Calu3 (cell line): ENCODE data around the gene NAALADL2. TPM values are rescaled to one million over a fixed set of nuclear protein-coding genes. Genes with fewer than 3 reads are reported as not detected.

Experiments
- BruUV-seq: library from RNA; stranded (reverse); fragments of 400-500 nt; replicated peaks from 2 replicates; lab custom pipeline; 2021; lab: Mats Ljungman, UMichigan
- CTCF ChIA-PET: fragments of 300-600 bp; sonication (Branson Sonifier 250); formaldehyde crosslinking; loops from one replicate; lab custom pipeline; 2022; ENCODE audit warnings: antibody characterized with exemption; lab: Charles Lee
- DNase-seq: peaks from one replicate; pipeline ENCODE4 v3.0.0; 2022
- H3K27ac Mint-ChIP-seq: one replicate; pipeline ENCODE4 v1.8.0; 2022; ENCODE audit warnings: mixed read lengths; ENCODE audit not compliant: unreplicated experiment
- H3K27me3 Mint-ChIP-seq: one replicate; pipeline ENCODE4 v1.8.0; 2022; ENCODE audit warnings: mixed read lengths; ENCODE audit not compliant: unreplicated experiment
- H3K36me3 Mint-ChIP-seq: one replicate; pipeline ENCODE4 v1.8.0; 2022; ENCODE audit warnings: mild to moderate bottlenecking, moderate library complexity, mixed read lengths; ENCODE audit not compliant: insufficient read depth, unreplicated experiment
- H3K4me1 Mint-ChIP-seq: one replicate; pipeline ENCODE4 v1.8.0; 2022; ENCODE audit warnings: mild to moderate bottlenecking, low read depth, mixed read lengths; ENCODE audit not compliant: unreplicated experiment
- H3K4me3 Mint-ChIP-seq: one replicate; pipeline ENCODE4 v1.8.0; 2022; ENCODE audit warnings: mild to moderate bottlenecking, low read depth, moderate library complexity, mixed read lengths; ENCODE audit not compliant: unreplicated experiment
- H3K9me3 Mint-ChIP-seq: one replicate; pipeline ENCODE4 v1.8.0; 2022; ENCODE audit warnings: low read depth, mixed read lengths; ENCODE audit not compliant: unreplicated experiment
- CTCF ChIP-seq: fragments of 200-600 bp; IDR thresholded peaks from one replicate; pipeline ENCODE4 v1.8.0; 2022; ENCODE audit warnings: antibody characterized with exemption; ENCODE audit not compliant: unreplicated experiment
- intact Hi-C: fragments of 100-400 bp; cut with micrococcal nuclease; formaldehyde crosslinking; loops from one replicate; pipeline ENCODE4 v1.10.0; 2022; ENCODE audit not compliant: unreplicated experiment
- total RNA-seq: library from RNA; stranded (reverse); gene quantifications from 2 replicates; pipeline ENCODE4 v1.2.3, GENCODE V29; 2022

Gene NAALADL2
- total RNA-seq, 1 experiment from 2014 or later = 36.9 TPM

GRCh38 chr3:175593331-175593730 lies 734.2 kb downstream of the NAALADL2 start:
- BruUV-seq = no TSS peak

GRCh38 chr3:175598740-175599139 lies 739.6 kb downstream of the NAALADL2 start:
- no TSS peak for BruUV-seq
- no peaks in the 10 kb centered on the region for H3K27me3 Mint-ChIP-seq
- TF ChIP-seq CTCF = no peak
- DNase-seq = no peak
- no peak overlapping the region for H3K27ac Mint-ChIP-seq
- H3K4me1 Mint-ChIP-seq = peaks cover 35% of the 10 kb centered on the region
- intact Hi-C loops = no loop called here
- no peaks in the 10 kb centered on the region for H3K36me3 Mint-ChIP-seq
- H3K4me3 Mint-ChIP-seq = no peak overlapping the region
- peaks cover 7% of the 10 kb centered on the region for H3K9me3 Mint-ChIP-seq
- CTCF ChIA-PET = interaction anchor here (0.7 kb wide), 1 partner anchor 392 kb away, joined by 4 read pairs; no protein-coding TSS in a partner anchor

More at GRCh38 chr3:175593331-175593730, 734.2 kb downstream of the NAALADL2 start:
- peaks cover 9% of the 10 kb centered on the region for H3K4me1 Mint-ChIP-seq
- TF ChIP-seq CTCF = no peak
- H3K27ac Mint-ChIP-seq = no peak overlapping the region
- no peak overlapping the region for H3K4me3 Mint-ChIP-seq
- CTCF ChIA-PET = no interaction called here
- DNase-seq = no peak
- intact Hi-C loops = no loop called here
- peaks cover 10% of the 10 kb centered on the region for H3K9me3 Mint-ChIP-seq
- no peaks in the 10 kb centered on the region for H3K36me3 Mint-ChIP-seq
- H3K27me3 Mint-ChIP-seq = no peaks in the 10 kb centered on the region

- Mint-ChIP-seq H3K4me1 (peaks cover 59% of the 10 kb centered on the region), H3K27ac (peak overlapping the region; percentile 19), H3K9me3 (no peaks in the 10 kb centered on the region), H3K27me3 (no peaks in the 10 kb centered on the region), H3K4me3 (no peak overlapping the region), H3K36me3 (peaks cover 10% of the 10 kb centered on the region)
- TF ChIP-seq CTCF = no peak
- BruUV-seq = no TSS peak
- no peak for DNase-seq
- CTCF ChIA-PET = no interaction called here
- intact Hi-C loops = loop anchor here (10.0 kb wide), 2 partner anchors 627 to 823 kb away; no protein-coding TSS in a partner anchor
These were observed 742.4 kb downstream of the NAALADL2 start for GRCh38 chr3:175601521-175601920.

GRCh38 chr3:175605851-175606250 lies 746.7 kb downstream of the NAALADL2 start:
- H3K4me3 Mint-ChIP-seq = peak overlapping the region; percentile 31
- peaks cover 10% of the 10 kb centered on the region for H3K36me3 Mint-ChIP-seq
- H3K27ac Mint-ChIP-seq = peak overlapping the region; percentile 87
- no peak for DNase-seq
- BruUV-seq = no TSS peak
- intact Hi-C loops = loop anchor here (2.0 to 10.0 kb wide), 5 partner anchors 114 to 819 kb away; no protein-coding TSS in a partner anchor
- TF ChIP-seq CTCF = no peak
- no peaks in the 10 kb centered on the region for H3K9me3 Mint-ChIP-seq
- CTCF ChIA-PET = interaction anchor here (1.5 kb wide), 1 partner anchor 20 kb away, joined by 5 read pairs; no protein-coding TSS in a partner anchor
- no peaks in the 10 kb centered on the region for H3K27me3 Mint-ChIP-seq
- peaks cover 66% of the 10 kb centered on the region for H3K4me1 Mint-ChIP-seq
